DOHH2 (cell line): ENCODE results near the gene NFAT5.
"Not testable (repeated sequence)": the region's sequence is repeated elsewhere in the genome, so short reads cannot be mapped to it uniquely, and the experiment has no call there.

ENCODE experiments used
- EZH2phosphoT487 ChIP-seq: fragments of 200-600 bp; sonication (generic); IDR thresholded peaks from 2 replicates; pipeline ENCODE4 v1.6.1; 2017; ENCODE audit warnings: borderline replicate concordance, mild to moderate bottlenecking, antibody characterized with exemption, low read length, moderate library complexity, mixed read lengths
- TF ChIP-seq, protein P1 (sequence below): fragments of 200-600 bp; sonication (generic); IDR thresholded peaks from one replicate; pipeline ENCODE4 v1.5.1; 2014; ENCODE audit warnings: antibody characterized with exemption, mild to moderate bottlenecking, low read depth, low read length; ENCODE audit not compliant: poor library complexity, severe bottlenecking

DNA sequence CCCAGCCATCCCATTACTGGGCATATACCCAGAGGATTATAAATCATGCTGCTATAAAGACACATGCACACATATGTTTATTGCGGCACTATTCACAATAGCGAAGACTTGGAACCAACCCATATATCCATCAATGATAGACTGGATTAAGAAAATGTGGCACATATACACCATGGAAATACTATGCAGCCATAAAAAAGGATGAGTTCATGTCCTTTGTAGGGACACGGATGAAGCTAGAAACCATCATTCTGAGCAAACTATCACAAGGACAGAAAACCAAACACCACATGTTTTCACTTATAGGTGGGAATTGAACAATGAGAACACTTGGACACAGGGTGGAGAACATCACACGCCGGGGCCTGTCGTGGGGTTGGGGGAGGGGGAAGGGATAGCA is 47.9 kb upstream of the NFAT5 start:
- TF ChIP-seq, protein P1, sequence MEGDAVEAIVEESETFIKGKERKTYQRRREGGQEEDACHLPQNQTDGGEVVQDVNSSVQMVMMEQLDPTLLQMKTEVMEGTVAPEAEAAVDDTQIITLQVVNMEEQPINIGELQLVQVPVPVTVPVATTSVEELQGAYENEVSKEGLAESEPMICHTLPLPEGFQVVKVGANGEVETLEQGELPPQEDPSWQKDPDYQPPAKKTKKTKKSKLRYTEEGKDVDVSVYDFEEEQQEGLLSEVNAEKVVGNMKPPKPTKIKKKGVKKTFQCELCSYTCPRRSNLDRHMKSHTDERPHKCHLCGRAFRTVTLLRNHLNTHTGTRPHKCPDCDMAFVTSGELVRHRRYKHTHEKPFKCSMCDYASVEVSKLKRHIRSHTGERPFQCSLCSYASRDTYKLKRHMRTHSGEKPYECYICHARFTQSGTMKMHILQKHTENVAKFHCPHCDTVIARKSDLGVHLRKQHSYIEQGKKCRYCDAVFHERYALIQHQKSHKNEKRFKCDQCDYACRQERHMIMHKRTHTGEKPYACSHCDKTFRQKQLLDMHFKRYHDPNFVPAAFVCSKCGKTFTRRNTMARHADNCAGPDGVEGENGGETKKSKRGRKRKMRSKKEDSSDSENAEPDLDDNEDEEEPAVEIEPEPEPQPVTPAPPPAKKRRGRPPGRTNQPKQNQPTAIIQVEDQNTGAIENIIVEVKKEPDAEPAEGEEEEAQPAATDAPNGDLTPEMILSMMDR = not testable (repeated sequence)
- TF ChIP-seq EZH2phosphoT487 = not testable (repeated sequence)
